Uterus (tissue), 4 donors: Measurements from ENCODE around the gene RICTOR. TPM values are rescaled to one million over a fixed set of nuclear protein-coding genes. Genes with fewer than 3 reads are reported as not detected.

Source experiments
- DNase-seq, 2 donors: peaks; one replicate each; pipeline ENCODE4 v3.0.0-alpha.2; 2019 to 2020
- H3K27ac ChIP-seq, 2 donors: fragments of 200-600 bp; sonication (generic); 1 replicate in 1 of 2; 2 replicates in 1 of 2; pipeline ENCODE4 v1.5.1; 2016 to 2018
- H3K27me3 ChIP-seq, 2 donors: fragments of 200-600 bp; sonication (generic); one replicate each; pipeline ENCODE4 v1.5.1; 2018 to 2019; ENCODE audit warnings: control low read depth in 1 of 2
- H3K36me3 ChIP-seq, 2 donors: fragments of 200-600 bp; sonication (generic); one replicate each; pipeline ENCODE4 v1.5.1; 2019; ENCODE audit warnings: control low read depth in 1 of 2
- H3K4me1 ChIP-seq, 2 donors: fragments of 200-600 bp; sonication (generic); one replicate each; pipeline ENCODE4 v1.5.1; 2018 to 2019; ENCODE audit warnings: control low read depth in 1 of 2
- H3K4me3 ChIP-seq, 2 donors: fragments of 200-600 bp; sonication (generic); 1 replicate in 1 of 2; 2 replicates in 1 of 2; pipeline ENCODE4 v1.5.1; 2018 to 2019; ENCODE audit warnings: mild to moderate bottlenecking in 1 of 2
- H3K9me3 ChIP-seq, 2 donors: fragments of 200-600 bp; sonication (generic); one replicate each; pipeline ENCODE4 v1.5.1; 2019; ENCODE audit warnings: control low read depth in 1 of 2
- CTCF ChIP-seq, 4 experiments: fragments of 200-600 bp in 2 of 4; fragments of 450-650 bp in 2 of 4; sonication (generic) in 2 of 4; IDR thresholded peaks; one replicate each; pipeline ENCODE4 v1.5.1; 2016 to 2019; ENCODE audit warnings: antibody characterized with exemption in 4 of 4, mild to moderate bottlenecking in 2 of 4, moderate library complexity in 1 of 4
- POLR2A ChIP-seq, 2 donors: fragments of 450-650 bp; IDR thresholded peaks; one replicate each; pipeline ENCODE4 v1.6.1; 2016; ENCODE audit warnings: antibody characterized with exemption in 2 of 2, mild to moderate bottlenecking in 1 of 2, moderate library complexity in 1 of 2
- intact Hi-C: fragments of 100-400 bp; cut with DNase I; formaldehyde crosslinking; loops from one replicate; pipeline ENCODE4 v1.15.1; 2023; ENCODE audit warnings: low total_unique reads
- total RNA-seq, 4 donors: library from RNA; depleted of rRNA in 3 of 4; stranded (reverse); fragments of >200 nt in 3 of 4; gene quantifications; one replicate each; pipeline versions ENCODE4 v1.1.0 to v1.2.4, GENCODE V29; 2014 to 2023
- donor health status: DM: yes; HTN: yes; CAD: no.

Gene RICTOR
- total RNA-seq, 4 donors from 2014 or later, result 50.6 to 79.4 (median 70.6) TPM

DNA sequence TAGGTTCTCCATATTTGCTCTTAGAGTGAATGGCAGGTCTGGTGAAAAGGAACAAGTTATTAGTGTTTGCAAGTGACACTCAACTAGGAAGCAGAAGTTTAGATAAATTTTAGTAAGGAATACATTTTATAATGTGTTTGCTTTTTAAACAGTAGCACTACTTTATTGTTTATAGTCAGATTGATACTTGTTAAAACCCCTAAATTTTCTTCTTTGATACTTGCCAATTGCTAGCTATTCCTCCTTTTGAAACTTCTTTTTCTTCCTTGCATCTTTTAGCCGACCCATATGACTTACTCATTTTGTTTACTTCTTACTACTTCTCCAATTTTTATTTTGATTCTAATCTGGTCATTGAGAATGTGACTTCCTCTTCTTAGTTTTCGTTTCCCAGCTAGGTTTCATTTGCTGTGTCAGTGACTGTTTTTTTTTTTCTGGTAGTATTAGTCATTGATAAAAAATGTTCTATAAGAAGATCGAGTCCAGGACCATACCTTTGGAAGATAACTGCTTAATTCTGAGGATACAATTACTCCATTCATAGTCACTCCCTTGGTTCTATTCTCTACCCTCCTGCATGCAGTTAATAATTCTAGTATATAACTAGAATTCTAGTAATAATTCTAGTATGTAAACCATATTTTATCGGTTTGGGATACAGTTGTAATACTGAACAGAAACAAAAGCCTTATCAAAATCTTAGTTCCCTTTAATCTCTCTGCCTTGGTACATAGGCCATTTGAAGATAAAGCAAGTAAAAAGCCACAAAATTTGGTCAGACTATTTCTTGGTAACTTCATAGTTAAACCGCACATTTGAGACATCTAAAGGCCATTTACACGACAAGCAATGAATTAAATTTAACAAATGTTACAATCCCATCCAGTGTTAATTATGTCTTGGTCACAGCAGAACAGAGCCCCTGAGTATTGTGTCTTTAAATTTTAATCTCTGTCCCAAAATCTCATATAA is 2.8 kb upstream of the RICTOR start:
- Histone ChIP-seq H3K9me3 (no peaks in the 10 kb centered on the region), H3K36me3 (no peaks in the 10 kb centered on the region), H3K4me1 (peaks cover 3 to 4% of the 10 kb centered on the region in 2 donors), H3K4me3 (no peak overlapping the region), H3K27ac (peak overlapping the region; percentile 99), H3K27me3 (no peaks in the 10 kb centered on the region)
- intact Hi-C loops, result no loop called here
- TF ChIP-seq CTCF (IDR thresholded peaks at IDR 0.05) (no peak), POLR2A (IDR thresholded peaks at IDR 0.05) (no peak)
- no peak for DNase-seq

- Histone ChIP-seq H3K4me3 (no peak overlapping the region), H3K27ac (peak overlapping the region; percentile 99), H3K27me3 (no peaks in the 10 kb centered on the region), H3K36me3 (no peaks in the 10 kb centered on the region), H3K9me3 (no peaks in the 10 kb centered on the region), H3K4me1 (peaks cover 4 to 10% of the 10 kb centered on the region in 2 donors)
- DNase-seq, result no peak
- no peak for TF ChIP-seq POLR2A (IDR thresholded peaks at IDR 0.05)
- intact Hi-C loops, result no loop called here
These were observed 2.0 kb upstream of the RICTOR start for GRCh38 chr5:39076101-39076756.

GRCh38 chr5:39073767-39074016 is 507 bp downstream of the RICTOR start:
- peak overlapping the region; percentile 85 to 96 for H3K4me3 ChIP-seq
- H3K36me3 ChIP-seq, result no peaks in the 10 kb centered on the region
- intact Hi-C loops, result no loop called here
- peaks cover 7 to 10% of the 10 kb centered on the region in 2 donors for H3K4me1 ChIP-seq
- DNase-seq, result peak in 1 of 2 donors; percentile 28
- no peaks in the 10 kb centered on the region for H3K27me3 ChIP-seq
- H3K27ac ChIP-seq, result peak overlapping the region; percentile 99
- TF ChIP-seq POLR2A (IDR thresholded peaks at IDR 0.05) (no peak), CTCF (IDR thresholded peaks at IDR 0.05) (no peak)
- H3K9me3 ChIP-seq, result no peaks in the 10 kb centered on the region

DNA sequence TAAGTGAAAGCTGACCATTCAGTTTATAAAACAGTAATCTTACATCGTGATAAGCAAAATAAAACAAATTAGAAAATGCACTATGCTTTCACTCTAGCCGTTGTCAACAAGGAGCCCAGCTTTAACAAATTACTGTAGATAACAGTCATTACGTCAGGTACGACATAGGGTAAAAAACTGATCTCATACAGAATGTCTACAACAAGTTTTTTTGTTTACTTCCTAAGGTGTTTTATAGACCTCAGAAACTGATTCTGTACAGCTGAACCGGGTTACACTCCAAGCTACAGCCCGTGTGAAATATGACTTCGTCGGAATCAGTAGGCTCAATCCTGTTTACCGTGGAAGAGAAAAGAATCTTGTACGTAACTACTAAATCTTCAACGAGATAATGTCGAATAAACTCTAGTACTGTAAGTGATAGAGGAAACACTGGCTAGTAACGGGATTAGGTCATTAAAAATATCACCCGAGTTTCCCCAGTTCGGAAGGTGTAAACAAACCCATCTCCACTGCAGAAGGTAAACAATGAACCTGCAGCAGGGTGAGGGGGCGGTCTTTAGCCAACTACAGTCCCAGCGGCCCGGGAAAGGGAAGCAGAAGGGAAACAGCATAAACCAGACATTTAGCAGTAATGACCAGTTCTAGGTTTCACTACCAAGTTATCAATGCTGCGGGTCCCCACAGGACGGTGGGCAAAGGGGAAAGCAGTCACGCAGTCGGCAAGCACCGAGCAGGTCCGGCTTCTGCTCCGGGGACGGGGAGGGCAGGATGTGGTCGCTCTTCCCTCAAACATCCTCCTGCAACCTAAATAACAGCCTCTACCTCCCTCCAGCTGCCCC is 1.1 kb downstream of the RICTOR start:
- intact Hi-C loops, result no loop called here
- peak in 1 of 2 donors; percentile 13 for TF ChIP-seq POLR2A (IDR thresholded peaks at IDR 0.05)
- no peak for TF ChIP-seq CTCF (IDR thresholded peaks at IDR 0.05)

GRCh38 chr5:39068099-39068498 is 6.1 kb downstream of the RICTOR start:
- no peak for DNase-seq
- no peaks in the 10 kb centered on the region for H3K36me3 ChIP-seq
- intact Hi-C loops, result no loop called here
- no peaks in the 10 kb centered on the region for H3K9me3 ChIP-seq
- no peak overlapping the region for H3K4me3 ChIP-seq
- peaks cover 9 to 10% of the 10 kb centered on the region in 2 donors for H3K4me1 ChIP-seq
- H3K27me3 ChIP-seq, result no peaks in the 10 kb centered on the region
- H3K27ac ChIP-seq, result no peak overlapping the region
- TF ChIP-seq CTCF (IDR thresholded peaks at IDR 0.05) (no peak), POLR2A (IDR thresholded peaks at IDR 0.05) (no peak)

More for the DNA sequence above, 1.1 kb downstream of the RICTOR start:
- no peaks in the 10 kb centered on the region for H3K9me3 ChIP-seq
- H3K4me3 ChIP-seq, result peak overlapping the region; percentile 85 to 96
- H3K36me3 ChIP-seq, result no peaks in the 10 kb centered on the region
- peak in 1 of 2 donors; percentile 28 for DNase-seq
- H3K4me1 ChIP-seq, result peaks cover 7 to 10% of the 10 kb centered on the region in 2 donors
- H3K27me3 ChIP-seq, result no peaks in the 10 kb centered on the region
- peak overlapping the region; percentile 99 for H3K27ac ChIP-seq
